Daoy (cell line): ENCODE measurements around the gene CLEC14A. TPM values are rescaled to one million over a fixed set of nuclear protein-coding genes. Genes with fewer than 3 reads are reported as not detected.

Experiments used
- DNase-seq: peaks from one replicate; pipeline ENCODE4 v3.0.0-alpha.2; 2015; ENCODE audit warnings: low read depth
- total RNA-seq: library from RNA; depleted of rRNA; stranded (reverse); fragments of >200 nt; shearing (Covaris generic); gene quantifications from 2 replicates; pipeline ENCODE4 v1.2.3, GENCODE V29; 2014; rRNA removed

Gene CLEC14A
- total RNA-seq, 1 experiment from 2014 or later: not detected

DNA sequence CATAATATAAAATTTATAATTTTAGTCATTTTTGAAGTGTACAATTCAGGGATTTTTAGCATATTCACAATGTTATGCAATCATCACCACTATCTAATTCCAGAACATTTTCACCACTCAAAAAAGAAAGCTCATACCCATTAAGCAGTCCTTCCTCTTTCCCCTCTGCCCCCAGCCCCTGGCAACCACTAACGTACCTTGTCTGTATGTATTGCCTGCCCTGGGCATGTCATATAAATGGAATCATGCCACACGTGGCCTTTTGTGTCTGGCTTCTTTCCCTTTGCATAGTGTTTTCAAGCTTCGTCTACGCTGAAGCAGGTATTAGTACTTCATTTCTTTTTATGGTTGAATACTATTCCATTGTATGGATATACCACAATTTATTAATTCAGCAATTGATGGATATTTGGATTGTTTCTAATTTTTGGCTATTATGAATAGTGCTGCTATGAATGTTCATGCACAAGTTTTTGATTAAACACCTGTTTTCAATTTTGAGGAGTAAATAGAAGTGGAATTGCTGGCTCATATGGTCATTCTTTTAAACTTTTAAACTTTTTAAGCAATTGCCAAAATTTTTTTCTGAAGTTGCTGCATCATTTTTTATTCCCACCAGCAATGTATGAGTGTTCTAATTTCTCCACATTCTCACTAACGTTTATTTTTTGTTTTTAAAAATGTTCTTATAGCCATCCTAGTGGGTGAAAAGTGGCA lies 49.8 kb downstream of the CLEC14A start:
- no peak for DNase-seq

DNA sequence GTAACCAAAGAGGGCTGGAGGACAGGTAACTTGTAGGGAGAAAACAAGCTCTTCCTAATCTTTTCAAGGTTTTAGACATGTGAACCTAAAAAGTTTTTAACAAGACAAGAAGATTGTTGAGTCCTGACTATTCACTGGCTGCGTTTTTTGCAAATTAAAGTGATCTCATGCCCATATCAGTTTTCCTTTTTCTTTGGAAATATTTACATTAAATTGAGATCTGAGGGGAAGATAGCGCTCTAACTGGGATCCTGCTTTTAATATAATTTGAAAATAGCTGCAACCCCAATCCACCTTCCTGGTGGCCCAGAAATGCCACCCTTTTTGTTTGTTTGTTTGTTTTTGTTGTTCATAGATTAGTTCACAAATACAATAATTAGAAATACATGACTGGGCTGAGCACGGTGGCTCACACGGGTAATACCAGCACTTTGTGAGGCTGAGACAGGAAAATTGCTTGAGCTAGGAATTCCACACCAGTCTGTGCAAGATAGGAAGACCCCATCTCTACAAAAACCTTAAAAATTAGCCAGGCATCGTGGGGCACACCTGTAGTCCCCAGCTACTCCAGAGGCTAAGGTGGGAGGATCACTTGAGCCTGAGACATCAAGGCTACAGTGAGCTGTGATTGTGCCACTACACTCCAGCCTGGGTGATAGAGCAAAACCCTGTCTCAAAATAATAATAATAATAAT lies 50.6 kb downstream of the CLEC14A start:
- no peak for DNase-seq

DNA sequence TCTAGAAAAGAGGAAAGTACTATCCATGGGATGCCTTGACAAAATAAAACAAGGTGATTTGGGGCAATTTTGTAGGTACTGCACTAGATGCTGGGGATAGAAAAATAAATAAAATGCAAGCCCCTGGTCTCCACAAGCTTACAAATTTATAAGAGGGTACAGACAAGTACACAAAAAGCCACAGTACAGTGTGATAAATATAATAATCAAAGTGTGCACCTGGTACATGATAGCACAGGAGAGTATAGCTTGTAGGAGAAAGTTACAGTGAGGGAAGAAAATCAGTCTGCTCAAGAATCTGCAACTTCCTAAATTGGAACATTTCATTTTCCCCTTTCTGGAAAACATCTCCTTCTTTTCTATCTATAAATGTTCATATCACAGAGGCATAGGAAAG lies 51.2 kb downstream of the CLEC14A start:
- DNase-seq: no peak

Other genes starting within 250 kb of the CLEC14A start
- not detected in 2 replicates for gene SSTR1, start 48.2 kb downstream of the CLEC14A start, total RNA-seq